ENCODE measurements around the gene ERVW-1. TPM values are rescaled to one million over a fixed set of nuclear protein-coding genes. Genes with fewer than 3 reads are reported as not detected.
"Not testable (repeated sequence)": the region's sequence is repeated elsewhere in the genome, so short reads cannot be mapped to it uniquely, and the experiment has no call there.

Gene ERVW-1
- total and polyA plus RNA-seq, 10 donors = not detected

DNA sequence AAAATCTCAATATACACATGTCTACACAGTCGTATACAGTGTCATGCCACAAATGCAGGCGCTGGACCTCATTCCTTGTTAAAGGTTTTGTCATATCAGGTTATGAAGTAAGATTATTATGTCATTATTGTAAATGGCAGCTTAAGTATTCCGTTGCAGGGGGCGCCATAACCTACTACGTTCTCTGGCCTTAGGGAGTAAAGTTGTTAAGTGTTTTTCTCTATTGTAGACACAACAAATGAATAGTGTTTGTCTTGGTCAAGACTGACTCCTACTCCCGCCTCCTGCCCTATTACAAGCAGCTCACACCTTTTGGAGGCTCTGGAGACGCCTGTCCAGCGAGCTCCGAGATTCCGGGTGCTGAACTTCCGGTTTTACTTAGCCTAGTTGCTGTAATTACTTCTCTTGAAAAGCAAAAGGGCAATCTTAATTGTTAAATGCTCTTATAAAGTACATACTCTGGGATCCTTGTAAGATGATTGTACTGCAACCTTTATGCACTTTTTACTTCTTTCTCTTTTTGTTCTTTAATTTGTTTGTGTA lies 29.5 kb downstream of the ERVW-1 start:
- intact Hi-C loops (cut with DNase I; ENCODE audit: low total_unique reads) = loop anchor here (10.0 kb wide), 1 partner anchor 623 kb away; no protein-coding TSS in a partner anchor
- peak overlapping the region; percentile 57 to 98 (median 93) for H3K4me3 ChIP-seq
- TF ChIP-seq, protein P1, sequence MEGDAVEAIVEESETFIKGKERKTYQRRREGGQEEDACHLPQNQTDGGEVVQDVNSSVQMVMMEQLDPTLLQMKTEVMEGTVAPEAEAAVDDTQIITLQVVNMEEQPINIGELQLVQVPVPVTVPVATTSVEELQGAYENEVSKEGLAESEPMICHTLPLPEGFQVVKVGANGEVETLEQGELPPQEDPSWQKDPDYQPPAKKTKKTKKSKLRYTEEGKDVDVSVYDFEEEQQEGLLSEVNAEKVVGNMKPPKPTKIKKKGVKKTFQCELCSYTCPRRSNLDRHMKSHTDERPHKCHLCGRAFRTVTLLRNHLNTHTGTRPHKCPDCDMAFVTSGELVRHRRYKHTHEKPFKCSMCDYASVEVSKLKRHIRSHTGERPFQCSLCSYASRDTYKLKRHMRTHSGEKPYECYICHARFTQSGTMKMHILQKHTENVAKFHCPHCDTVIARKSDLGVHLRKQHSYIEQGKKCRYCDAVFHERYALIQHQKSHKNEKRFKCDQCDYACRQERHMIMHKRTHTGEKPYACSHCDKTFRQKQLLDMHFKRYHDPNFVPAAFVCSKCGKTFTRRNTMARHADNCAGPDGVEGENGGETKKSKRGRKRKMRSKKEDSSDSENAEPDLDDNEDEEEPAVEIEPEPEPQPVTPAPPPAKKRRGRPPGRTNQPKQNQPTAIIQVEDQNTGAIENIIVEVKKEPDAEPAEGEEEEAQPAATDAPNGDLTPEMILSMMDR (IDR thresholded peaks at IDR 0.05 in 8 of 11, conservative IDR thresholded peaks at IDR 0.05 in 3 of 11) = peak in 8 of 11 experiments; percentile 25 to 54 (median 37)
- TF ChIP-seq POLR2AphosphoS5 (IDR thresholded peaks at IDR 0.05) (peak in 1 of 3 donors; percentile 13), POLR2A (IDR thresholded peaks at IDR 0.05) (no peak)

DNA sequence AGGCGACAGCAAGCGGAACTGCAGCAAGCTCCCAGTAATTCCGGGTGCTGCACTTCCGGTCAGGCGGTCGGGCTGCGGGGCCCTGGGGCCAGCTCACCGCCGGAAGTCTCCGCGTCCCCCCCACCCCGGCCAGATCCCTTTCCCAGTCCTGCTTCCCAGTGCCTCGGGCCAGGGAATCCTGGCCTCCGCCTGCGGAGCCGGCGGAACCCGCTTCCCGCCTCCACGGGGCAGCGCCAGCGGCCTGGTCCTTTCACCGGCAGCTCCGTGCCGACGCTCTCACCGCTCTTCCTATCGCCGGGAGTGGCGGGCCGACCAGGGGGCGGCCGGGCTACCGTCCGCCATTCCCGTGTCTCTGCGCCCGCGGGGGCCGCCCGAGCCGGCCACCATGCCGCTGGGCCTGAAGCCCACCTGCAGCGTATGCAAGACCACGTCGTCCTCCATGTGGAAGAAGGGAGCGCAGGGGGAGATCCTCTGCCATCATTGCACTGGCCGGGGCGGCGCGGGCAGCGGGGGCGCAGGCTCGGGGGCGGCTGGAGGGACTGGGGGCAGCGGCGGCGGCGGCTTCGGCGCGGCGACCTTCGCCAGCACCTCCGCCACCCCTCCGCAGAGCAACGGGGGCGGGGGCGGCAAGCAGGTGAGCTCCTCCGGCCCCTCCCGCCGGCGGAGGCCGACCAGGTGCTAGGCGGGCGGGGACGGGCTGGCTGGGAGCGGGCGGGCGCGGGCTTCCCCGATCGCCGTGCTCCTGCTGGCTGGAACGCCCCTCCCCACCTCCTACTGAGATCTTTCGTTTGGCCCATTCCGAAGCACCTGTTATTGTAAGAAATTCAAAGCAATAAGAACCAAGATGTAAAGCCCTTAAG lies 30.2 kb downstream of the ERVW-1 start, which contains the start of gene GATAD1:
Gene GATAD1, plus strand, starts transcription at position 138 of the 860 bp plus-strand sequence. Its CDS starts 248 bp downstream, at position 386.
- intact Hi-C loops (cut with DNase I; ENCODE audit: low total_unique reads) = loop anchor here (10.0 kb wide), 1 partner anchor 623 kb away; no protein-coding TSS in a partner anchor
- peak within 1 kb of the TSS; percentile 57 to 98 (median 93) for H3K4me3 ChIP-seq
- WGBS, 5 donors = 0 to 1% (median 0%) methylated on average over 40 to 87 of the region's 87 CpGs
- H3K27me3 ChIP-seq (replicated peaks in 1 of 7) = no peaks in the 10 kb centered on the region
- H3K27ac ChIP-seq = peak within 1 kb of the TSS; percentile 89 to 99 (median 99)
- DNase-seq = peak; percentile 96
- H3K9me3 ChIP-seq = no peaks in the 10 kb centered on the region
- TF ChIP-seq, protein P1 (IDR thresholded peaks at IDR 0.05 in 8 of 11, conservative IDR thresholded peaks at IDR 0.05 in 3 of 11) = peak; percentile 94 to 98 (median 96)
- TF ChIP-seq POLR2A (IDR thresholded peaks at IDR 0.05) (peak in 2 of 3 donors; percentile 12 to 35), POLR2AphosphoS5 (IDR thresholded peaks at IDR 0.05) (peak; percentile 84 to 91 (median 87))
- H3K4me1 ChIP-seq = peaks cover 4 to 28% (median 22%) of the 10 kb centered on the region in 6 donors
- H3K36me3 ChIP-seq = peaks cover 0 to 34% (median 25%) of the 10 kb centered on the region in 6 donors

More for the DNA sequence above, 29.5 kb downstream of the ERVW-1 start:
- H3K4me1 ChIP-seq = peaks cover 4 to 28% (median 22%) of the 10 kb centered on the region in 6 donors
- H3K27ac ChIP-seq = peak overlapping the region; percentile 89 to 99 (median 99)
- H3K27me3 ChIP-seq (replicated peaks in 1 of 7) = no peaks in the 10 kb centered on the region
- peaks cover 0 to 41% (median 30%) of the 10 kb centered on the region in 6 donors for H3K36me3 ChIP-seq
- H3K9me3 ChIP-seq = no peaks in the 10 kb centered on the region
- peak; percentile 79 for DNase-seq
- 0 to 1% (median 0%) methylated on average over 11 of the region's 11 CpGs for WGBS, 5 donors

DNA sequence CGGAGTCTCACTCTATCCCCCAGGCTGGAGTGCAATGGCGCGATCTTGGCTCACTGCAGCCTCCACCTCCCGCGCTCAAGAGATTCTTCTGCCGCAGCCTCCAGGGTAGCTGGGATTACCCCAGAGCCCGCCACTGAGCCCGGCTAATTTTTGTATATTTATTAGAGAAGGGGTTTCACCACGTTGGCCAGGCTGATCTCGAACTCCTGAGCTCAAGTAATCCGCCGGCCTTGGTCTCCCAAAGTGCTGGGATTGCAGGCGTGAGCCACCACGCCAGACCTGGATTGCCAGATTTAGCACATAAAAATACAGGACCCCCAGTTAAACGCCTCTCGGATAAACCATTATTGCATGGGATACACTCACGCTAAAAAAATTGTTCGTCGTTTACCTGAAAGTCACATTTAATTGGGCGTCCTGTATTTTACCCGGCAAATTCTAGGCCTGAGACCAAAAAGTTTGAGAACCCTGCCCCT lies 30.8 kb downstream of the ERVW-1 start:
- peak overlapping the region; percentile 89 to 99 (median 99) for H3K27ac ChIP-seq
- peak overlapping the region; percentile 57 to 98 (median 93) for H3K4me3 ChIP-seq
- H3K9me3 ChIP-seq = no peaks in the 10 kb centered on the region
- DNase-seq = peak; percentile 81
- H3K4me1 ChIP-seq = peaks cover 4 to 28% (median 22%) of the 10 kb centered on the region in 6 donors
- H3K27me3 ChIP-seq (replicated peaks in 1 of 7) = no peaks in the 10 kb centered on the region
- whole genome bisulfite sequencing, 5 donors = 52 to 57% (median 55%) methylated on average over 21 of the region's 21 CpGs
- TF ChIP-seq POLR2A (IDR thresholded peaks at IDR 0.05) (no peak), POLR2AphosphoS5 (IDR thresholded peaks at IDR 0.05) (no peak)
- TF ChIP-seq, protein P1 (IDR thresholded peaks at IDR 0.05 in 8 of 11, conservative IDR thresholded peaks at IDR 0.05 in 3 of 11) = no peak
- intact Hi-C loops (cut with DNase I; ENCODE audit: low total_unique reads) = loop anchor here (10.0 kb wide), 1 partner anchor 622 kb away; no protein-coding TSS in a partner anchor
- H3K36me3 ChIP-seq = peaks cover 0 to 27% (median 19%) of the 10 kb centered on the region in 6 donors

DNA sequence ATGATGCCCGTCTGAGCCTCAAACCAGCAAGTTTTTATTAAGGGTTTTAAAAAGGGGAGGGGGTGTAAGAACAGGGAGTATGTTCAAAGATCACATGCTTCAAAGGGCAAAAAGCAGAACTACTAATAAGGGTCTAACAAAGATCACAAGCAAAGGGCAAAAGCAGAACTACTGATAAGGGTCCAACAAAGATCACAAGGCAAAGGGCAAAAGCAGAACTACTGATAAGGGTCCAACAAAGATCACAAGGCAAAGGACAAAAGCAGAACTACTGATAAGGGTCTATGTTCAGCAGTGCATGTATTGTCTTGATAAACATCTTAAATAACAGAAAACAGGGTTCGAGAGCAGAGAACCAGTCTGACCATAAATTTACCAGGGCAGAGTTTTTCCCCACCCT lies 35.0 kb downstream of the ERVW-1 start:
- H3K27ac ChIP-seq; DNase-seq; H3K4me3 ChIP-seq; H3K9me3 ChIP-seq; H3K4me1 ChIP-seq; H3K27me3 ChIP-seq (replicated peaks in 1 of 7); H3K36me3 ChIP-seq: not testable (repeated sequence)
- WGBS, 5 donors = 83 to 95% (median 86%) methylated on average over 2 of the region's 2 CpGs
- intact Hi-C loops (cut with DNase I; ENCODE audit: low total_unique reads) = loop anchor here (10.0 kb wide), 1 partner anchor 618 kb away; no protein-coding TSS in a partner anchor
